Tibial nerve (tissue), 3 donors: ENCODE data around the gene NELL1.

Experiments used
- CTCF ChIP-seq, 5 experiments: fragments of 200-600 bp in 3 of 5; fragments of 450-650 bp in 2 of 5; sonication (generic) in 3 of 5; IDR thresholded peaks; one replicate each; pipeline ENCODE4 v1.5.1; 2016 to 2019; ENCODE audit warnings: antibody characterized with exemption in 5 of 5, mild to moderate bottlenecking in 3 of 5, moderate library complexity in 2 of 5
- POLR2A ChIP-seq, 2 donors: fragments of 450-650 bp; IDR thresholded peaks; one replicate each; pipeline ENCODE4 v1.6.1; 2017; ENCODE audit warnings: antibody characterized with exemption in 2 of 2, mild to moderate bottlenecking in 2 of 2, moderate library complexity in 2 of 2

GRCh38 chr11:21037850-21038249 lies 368.5 kb downstream of the NELL1 start:
- TF ChIP-seq CTCF (IDR thresholded peaks at IDR 0.05) (no peak), POLR2A (IDR thresholded peaks at IDR 0.05) (no peak)
